H9 (cell line): ENCODE data around the gene TCP10L. TPM values are rescaled to one million over a fixed set of nuclear protein-coding genes. Genes with fewer than 3 reads are reported as not detected.
"Not testable (repeated sequence)": the region's sequence is repeated elsewhere in the genome, so short reads cannot be mapped to it uniquely, and the experiment has no call there.

ENCODE experiments used
- DNase-seq: peaks from one replicate; pipeline ENCODE4 v3.0.0-alpha.2; 2017
- H2AFZ ChIP-seq: one replicate; pipeline ENCODE4 v1.6.1; 2013; ENCODE audit warnings: mild to moderate bottlenecking, low read length, control low read depth, moderate library complexity
- H2AK5ac ChIP-seq: 2 replicates; pipeline ENCODE4 v1.6.1; 2013; ENCODE audit warnings: low read length, control low read depth, mixed read lengths; ENCODE audit not compliant: insufficient read length
- H2BK120ac ChIP-seq: one replicate; pipeline ENCODE4 v1.6.1; 2013; ENCODE audit warnings: low read depth, mild to moderate bottlenecking, low read length, control low read depth, inconsistent platforms; ENCODE audit not compliant: poor library complexity, severe bottlenecking
- H2BK12ac ChIP-seq: 2 replicates; pipeline ENCODE4 v1.6.1; 2013; ENCODE audit warnings: low read length, control low read depth, mixed read lengths, low read depth; ENCODE audit not compliant: insufficient read length
- H2BK15ac ChIP-seq: 2 replicates; pipeline ENCODE4 v1.6.1; 2013; ENCODE audit warnings: low read depth, low read length, control low read depth
- H2BK20ac ChIP-seq: one replicate; pipeline ENCODE4 v1.6.1; 2013; ENCODE audit warnings: low read depth, mild to moderate bottlenecking, low read length, control low read depth, inconsistent platforms; ENCODE audit not compliant: poor library complexity, severe bottlenecking
- H2BK5ac ChIP-seq: 2 replicates; pipeline ENCODE4 v1.6.1; 2013; ENCODE audit warnings: low read length, control low read depth, mixed read lengths; ENCODE audit not compliant: insufficient read length
- H3K14ac ChIP-seq: 2 replicates; pipeline ENCODE4 v1.6.1; 2013; ENCODE audit warnings: low read length, control low read depth; ENCODE audit not compliant: insufficient read depth
- H3K18ac ChIP-seq: 2 replicates; pipeline ENCODE4 v1.6.1; 2013; ENCODE audit warnings: low read depth, mild to moderate bottlenecking, mixed read lengths, low read length, control low read depth; ENCODE audit not compliant: insufficient read length
- H3K23ac ChIP-seq: 2 replicates; pipeline ENCODE4 v1.6.1; 2013; ENCODE audit warnings: low read length, control low read depth, mixed read lengths, low read depth; ENCODE audit not compliant: insufficient read length
- H3K23me2 ChIP-seq: 2 replicates; pipeline ENCODE4 v1.6.1; 2013; ENCODE audit warnings: low read depth, mild to moderate bottlenecking, mixed read lengths, low read length, control low read depth; ENCODE audit not compliant: insufficient read length, poor library complexity, severe bottlenecking
- H3K27ac ChIP-seq: 2 replicates; pipeline ENCODE4 v1.5.1; 2013; ENCODE audit warnings: low read length, control low read depth, mixed read lengths, low read depth; ENCODE audit not compliant: insufficient read length
- H3K27me3 ChIP-seq: 2 replicates; pipeline ENCODE4 v1.6.1; 2013; ENCODE audit warnings: low read length, control low read depth, inconsistent platforms; ENCODE audit not compliant: insufficient read depth
- H3K4ac ChIP-seq: 2 replicates; pipeline ENCODE4 v1.6.1; 2013; ENCODE audit warnings: low read depth, mild to moderate bottlenecking, control low read depth, inconsistent platforms, low read length, moderate library complexity
- H3K4me1 ChIP-seq: 2 replicates; pipeline ENCODE4 v1.6.1; 2013; ENCODE audit warnings: low read length, control low read depth, inconsistent platforms; ENCODE audit not compliant: insufficient read depth
- H3K4me2 ChIP-seq: 2 replicates; pipeline ENCODE4 v1.6.1; 2013; ENCODE audit warnings: low read length, control low read depth, mixed read lengths; ENCODE audit not compliant: insufficient read length, insufficient read depth
- H3K56ac ChIP-seq: 2 replicates; pipeline ENCODE4 v1.6.1; 2013; ENCODE audit warnings: low read depth, mild to moderate bottlenecking, mixed read lengths, low read length, control low read depth; ENCODE audit not compliant: insufficient read length
- H3K79me1 ChIP-seq: 2 replicates; pipeline ENCODE4 v1.6.1; 2013; ENCODE audit warnings: low read depth, mild to moderate bottlenecking, moderate library complexity, low read length, control low read depth, inconsistent platforms; ENCODE audit not compliant: insufficient read depth, poor library complexity, severe bottlenecking
- H3K79me2 ChIP-seq: 2 replicates; pipeline ENCODE4 v1.6.1; 2013; ENCODE audit warnings: low read length, control low read depth, inconsistent platforms; ENCODE audit not compliant: insufficient read depth
- H3K9ac ChIP-seq: 2 replicates; pipeline ENCODE4 v1.6.1; 2013; ENCODE audit warnings: low read length, control low read depth, mixed read lengths; ENCODE audit not compliant: insufficient read length; ENCODE audit errors: extremely low read depth
- H3K9me3 ChIP-seq: one replicate; pipeline ENCODE4 v1.6.1; 2013; ENCODE audit warnings: low read depth, low read length, inconsistent platforms; ENCODE audit not compliant: control insufficient read depth
- H3T11ph ChIP-seq: one replicate; pipeline ENCODE4 v1.6.1; 2013; ENCODE audit warnings: mild to moderate bottlenecking, low read length, control low read depth, inconsistent platforms
- H4K20me1 ChIP-seq: one replicate; pipeline ENCODE4 v1.6.1; 2013; ENCODE audit not compliant: control insufficient read depth, insufficient read length, insufficient read depth
- H4K5ac ChIP-seq: 2 replicates; pipeline ENCODE4 v1.6.1; 2013; ENCODE audit warnings: low read depth, mild to moderate bottlenecking, mixed read lengths, low read length, control low read depth; ENCODE audit not compliant: insufficient read length
- H4K8ac ChIP-seq: replicated peaks from 2 replicates; pipeline ENCODE4 v1.6.1; 2013; ENCODE audit warnings: low read length, control low read depth, mixed read lengths, low read depth; ENCODE audit not compliant: insufficient read length
- H4K91ac ChIP-seq: 2 replicates; pipeline ENCODE4 v1.6.1; 2013; ENCODE audit warnings: low read depth, mild to moderate bottlenecking, moderate library complexity, mixed read lengths, low read length, control low read depth; ENCODE audit not compliant: insufficient read length
- H3K27ac Mint-ChIP-seq, 3 experiments: 2 replicates in 2 of 3; 3 replicates in 1 of 3; pipeline ENCODE4 v1.8.0; 2020 to 2021; ENCODE audit warnings: mixed read lengths in 3 of 3, mild to moderate bottlenecking in 1 of 3, moderate library complexity in 1 of 3
- H3K27me3 Mint-ChIP-seq: 2 replicates; pipeline ENCODE4 v1.8.0; 2021; ENCODE audit warnings: low read depth, mild to moderate bottlenecking, moderate library complexity, mixed read lengths
- H3K36me3 Mint-ChIP-seq, 3 experiments: 2 replicates in 2 of 3; 3 replicates in 1 of 3; pipeline ENCODE4 v1.8.0; 2020 to 2021; ENCODE audit warnings: low read depth in 3 of 3, mixed read lengths in 3 of 3; ENCODE audit not compliant: insufficient read depth in 1 of 3
- H3K4me1 Mint-ChIP-seq, 2 experiments: 2 replicates each; pipeline ENCODE4 v1.8.0; 2020; ENCODE audit warnings: mixed read lengths in 2 of 2
- H3K4me3 Mint-ChIP-seq, 2 experiments: 2 replicates in 1 of 2; 3 replicates in 1 of 2; pipeline ENCODE4 v1.8.0; 2020 to 2021; ENCODE audit warnings: mild to moderate bottlenecking in 2 of 2, mixed read lengths in 2 of 2, moderate library complexity in 1 of 2
- H3K9me3 Mint-ChIP-seq, 2 experiments: 2 replicates in 1 of 2; 3 replicates in 1 of 2; pipeline ENCODE4 v1.8.0; 2020; ENCODE audit warnings: mild to moderate bottlenecking in 2 of 2, mixed read lengths in 2 of 2, moderate library complexity in 1 of 2
- WGBS: extraction: QIAGEN DNeasy Blood & Tissue Kit; methylation state at CpG from one replicate; pipeline ENCODE4 v1.1.7; 2013; ENCODE audit warnings: missing lambda C conversion rate, low lambda C conversion rate, mixed read lengths; ENCODE audit not compliant: insufficient read length; ENCODE audit errors: extremely low coverage; 5-methylcytosine and 5-hydroxymethylcytosine counted together
- total RNA-seq: library from RNA; stranded (reverse); gene quantifications from 2 replicates; pipeline ENCODE4 v1.2.1, GENCODE V29; 2021
- TF ChIP-seq, protein P1 (sequence below): fragments of 200-600 bp; sonication (generic); conservative IDR thresholded peaks from 3 replicates; pipeline ENCODE4 v1.8.0; 2021; ENCODE audit warnings: antibody characterized with exemption, mild to moderate bottlenecking

TCP10L gene
- total RNA-seq, 1 experiment from 2014 or later, result 5.1 TPM

DNA sequence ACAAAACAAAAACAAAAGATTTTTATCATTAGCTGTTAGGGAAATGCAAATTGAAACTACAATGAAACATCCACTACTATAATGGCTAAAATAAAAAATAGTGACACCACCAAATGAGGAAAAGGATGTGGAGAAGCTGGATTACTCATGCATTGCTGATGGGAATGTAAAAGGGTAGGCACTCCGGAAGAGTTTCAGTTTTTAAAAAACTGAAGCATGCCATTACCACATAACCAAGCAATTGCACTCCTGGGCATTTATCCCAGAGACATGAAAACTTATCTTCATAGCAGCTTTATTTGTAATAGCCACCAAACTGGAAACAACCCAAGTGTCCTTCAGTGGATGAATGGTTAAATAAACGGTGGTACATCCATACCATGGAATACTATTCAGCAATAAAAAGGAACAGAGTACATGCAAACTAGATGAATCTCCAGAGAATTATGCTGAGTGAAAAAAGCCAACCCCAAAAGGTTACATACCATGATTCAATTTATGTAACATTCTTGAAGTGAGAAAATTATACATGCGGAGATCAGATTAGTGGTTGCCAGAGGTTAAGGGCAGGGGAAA, 41.4 kb upstream of the TCP10L start:
- H4K91ac ChIP-seq, result no peak overlapping the region
- H4K8ac ChIP-seq, result no peak overlapping the region
- H3K9me3 ChIP-seq, result no peaks in the 10 kb centered on the region
- WGBS, result no CpG with 5 or more reads among the region's 3 CpGs
- no peak overlapping the region for H2BK12ac ChIP-seq
- no peaks in the 10 kb centered on the region for H4K20me1 ChIP-seq
- H3K23me2 ChIP-seq, result no peaks in the 10 kb centered on the region
- Mint-ChIP-seq H3K27ac (no peak overlapping the region), H3K36me3 (peaks cover 0 to 4% (median 0%) of the 10 kb centered on the region in 3 experiments; a peak in 1 of 7 replicates), H3K4me3 (no peak overlapping the region; a peak in 1 of 5 replicates), H3K27me3 (peaks cover 2% of the 10 kb centered on the region), H3K9me3 (peaks cover 0 to 4% of the 10 kb centered on the region in 2 experiments; a peak in 1 of 5 replicates), H3K4me1 (no peaks in the 10 kb centered on the region)
- no peak overlapping the region for H2BK20ac ChIP-seq
- no peak overlapping the region for H3K14ac ChIP-seq
- H3K4me2 ChIP-seq, result no peak overlapping the region
- H3K18ac ChIP-seq, result no peak overlapping the region
- no peak overlapping the region for H3K56ac ChIP-seq
- no peak for DNase-seq
- no peak overlapping the region for H2BK15ac ChIP-seq
- no peaks in the 10 kb centered on the region for H3K79me2 ChIP-seq
- TF ChIP-seq, protein P1, sequence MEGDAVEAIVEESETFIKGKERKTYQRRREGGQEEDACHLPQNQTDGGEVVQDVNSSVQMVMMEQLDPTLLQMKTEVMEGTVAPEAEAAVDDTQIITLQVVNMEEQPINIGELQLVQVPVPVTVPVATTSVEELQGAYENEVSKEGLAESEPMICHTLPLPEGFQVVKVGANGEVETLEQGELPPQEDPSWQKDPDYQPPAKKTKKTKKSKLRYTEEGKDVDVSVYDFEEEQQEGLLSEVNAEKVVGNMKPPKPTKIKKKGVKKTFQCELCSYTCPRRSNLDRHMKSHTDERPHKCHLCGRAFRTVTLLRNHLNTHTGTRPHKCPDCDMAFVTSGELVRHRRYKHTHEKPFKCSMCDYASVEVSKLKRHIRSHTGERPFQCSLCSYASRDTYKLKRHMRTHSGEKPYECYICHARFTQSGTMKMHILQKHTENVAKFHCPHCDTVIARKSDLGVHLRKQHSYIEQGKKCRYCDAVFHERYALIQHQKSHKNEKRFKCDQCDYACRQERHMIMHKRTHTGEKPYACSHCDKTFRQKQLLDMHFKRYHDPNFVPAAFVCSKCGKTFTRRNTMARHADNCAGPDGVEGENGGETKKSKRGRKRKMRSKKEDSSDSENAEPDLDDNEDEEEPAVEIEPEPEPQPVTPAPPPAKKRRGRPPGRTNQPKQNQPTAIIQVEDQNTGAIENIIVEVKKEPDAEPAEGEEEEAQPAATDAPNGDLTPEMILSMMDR, result no peak
- no peak overlapping the region for H3T11ph ChIP-seq
- H3K23ac ChIP-seq, result no peak overlapping the region
- H2BK5ac ChIP-seq, result no peak overlapping the region
- H3K4me1 ChIP-seq, result no peaks in the 10 kb centered on the region
- no peak overlapping the region for H2AFZ ChIP-seq
- no peak overlapping the region for H3K4ac ChIP-seq
- no peak overlapping the region for H4K5ac ChIP-seq
- H2BK120ac ChIP-seq, result no peak overlapping the region
- H3K9ac ChIP-seq, result no peak overlapping the region
- no peak overlapping the region for H2AK5ac ChIP-seq
- H3K79me1 ChIP-seq, result no peaks in the 10 kb centered on the region
- no peak overlapping the region for H3K27ac ChIP-seq
- no peaks in the 10 kb centered on the region for H3K27me3 ChIP-seq

DNA sequence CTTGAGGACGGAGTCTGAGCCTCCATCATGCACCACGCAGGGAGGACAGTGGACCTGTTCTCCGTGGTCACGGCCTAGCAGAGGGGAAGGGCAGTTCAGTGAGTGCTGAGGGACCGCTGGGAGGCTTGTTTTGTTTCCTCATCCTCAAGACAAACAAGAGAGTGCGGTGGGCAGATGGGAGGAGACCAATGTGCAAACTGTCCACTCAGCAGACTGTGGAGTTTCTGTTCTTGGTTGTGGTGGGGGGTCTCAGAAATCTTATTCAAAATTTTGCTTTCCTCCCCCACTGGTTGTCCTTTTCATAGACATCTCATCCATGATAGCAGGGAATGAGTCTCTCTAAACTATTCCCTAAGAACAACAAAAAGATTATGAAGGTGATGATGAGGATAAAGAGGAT, 32.9 kb upstream of the TCP10L start:
- not testable (repeated sequence) for H3K18ac ChIP-seq, H3K9me3 Mint-ChIP-seq, H3K4me1 ChIP-seq, H3K9me3 ChIP-seq, H3K79me1 ChIP-seq, H3K23me2 ChIP-seq, DNase-seq, H4K5ac ChIP-seq, H2BK20ac ChIP-seq, H4K20me1 ChIP-seq, H3K14ac ChIP-seq, H3T11ph ChIP-seq, H2BK5ac ChIP-seq, H2BK12ac ChIP-seq, H3K4me2 ChIP-seq, H3K27me3 ChIP-seq, H3K9ac ChIP-seq, H4K91ac ChIP-seq, H2AK5ac ChIP-seq, H3K4ac ChIP-seq, H3K27ac ChIP-seq, H3K23ac ChIP-seq, H3K56ac ChIP-seq, H3K27ac Mint-ChIP-seq, H2AFZ ChIP-seq, H2BK15ac ChIP-seq, H2BK120ac ChIP-seq, H4K8ac ChIP-seq, H3K79me2 ChIP-seq, H3K4me1 Mint-ChIP-seq, H3K4me3 Mint-ChIP-seq, H3K36me3 Mint-ChIP-seq
- peaks cover 26% of the 10 kb centered on the region for H3K27me3 Mint-ChIP-seq
- WGBS, result no CpG with 5 or more reads among the region's 6 CpGs
